ENCODE measurements around the gene USP9X.
"Not testable (repeated sequence)": the region's sequence is repeated elsewhere in the genome, so short reads cannot be mapped to it uniquely, and the experiment has no call there.

Gene USP9X

DNA sequence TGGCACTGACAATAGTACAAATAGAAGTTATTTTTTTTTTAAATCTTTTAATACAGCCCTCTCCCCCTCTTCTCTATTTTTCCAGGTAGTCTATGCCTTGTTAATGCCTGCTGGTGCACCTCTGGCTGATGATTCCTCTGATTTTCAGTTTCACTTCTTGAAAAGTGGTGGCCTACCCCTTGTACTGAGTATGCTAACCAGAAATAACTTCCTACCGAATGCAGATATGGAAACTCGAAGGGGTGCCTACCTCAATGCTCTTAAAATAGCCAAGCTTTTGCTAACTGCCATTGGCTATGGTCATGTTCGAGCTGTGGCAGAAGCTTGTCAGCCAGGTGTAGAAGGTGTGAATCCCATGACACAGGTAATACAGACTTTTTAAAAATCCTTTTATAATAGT, 99.1 kb downstream of the USP9X start:
- no peak for DNase-seq (ENCODE audit: low read depth in 2 of 2, low spot score in 1 of 2)

DNA sequence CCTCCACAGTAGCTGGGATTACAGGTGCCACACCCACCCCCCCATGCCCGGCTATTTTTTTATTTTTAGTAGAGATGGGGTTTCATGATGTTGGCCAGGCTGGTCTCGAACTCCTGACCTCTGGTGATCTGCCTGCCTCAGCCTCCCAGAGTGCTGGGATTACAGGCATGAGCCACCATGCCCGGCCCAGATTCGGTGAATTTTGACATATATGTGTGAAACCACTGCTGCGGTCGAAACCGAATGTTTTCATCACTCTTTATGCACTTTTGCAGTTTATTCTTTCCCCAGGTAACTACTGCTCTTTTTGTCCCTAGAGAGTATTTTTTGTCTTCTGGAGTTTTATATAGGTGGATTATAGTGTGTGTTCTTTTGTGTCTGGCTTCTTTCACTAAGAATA, 101.7 kb downstream of the USP9X start:
- not testable (repeated sequence) for DNase-seq (ENCODE audit: low read depth in 2 of 2, low spot score in 1 of 2)

DNA sequence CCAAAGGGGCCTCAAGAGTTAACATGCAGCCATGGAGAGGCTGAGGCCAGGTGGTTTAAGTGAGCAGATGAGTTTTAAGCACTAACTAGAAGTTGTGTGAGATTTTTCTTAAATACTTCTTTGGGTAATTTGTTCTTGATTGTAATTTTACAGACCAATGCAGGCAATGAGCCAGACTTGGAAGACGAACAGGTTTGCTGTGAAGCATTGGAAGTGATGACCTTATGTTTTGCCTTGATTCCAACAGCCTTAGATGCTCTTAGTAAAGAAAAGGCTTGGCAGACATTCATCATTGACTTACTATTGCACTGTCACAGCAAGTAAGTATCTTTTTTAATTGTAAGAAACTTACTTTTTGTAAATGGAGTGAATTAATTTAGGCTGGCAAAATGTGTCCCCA, 103.9 kb downstream of the USP9X start:
- DNase-seq (ENCODE audit: low read depth in 2 of 2, low spot score in 1 of 2) = no peak

DNA sequence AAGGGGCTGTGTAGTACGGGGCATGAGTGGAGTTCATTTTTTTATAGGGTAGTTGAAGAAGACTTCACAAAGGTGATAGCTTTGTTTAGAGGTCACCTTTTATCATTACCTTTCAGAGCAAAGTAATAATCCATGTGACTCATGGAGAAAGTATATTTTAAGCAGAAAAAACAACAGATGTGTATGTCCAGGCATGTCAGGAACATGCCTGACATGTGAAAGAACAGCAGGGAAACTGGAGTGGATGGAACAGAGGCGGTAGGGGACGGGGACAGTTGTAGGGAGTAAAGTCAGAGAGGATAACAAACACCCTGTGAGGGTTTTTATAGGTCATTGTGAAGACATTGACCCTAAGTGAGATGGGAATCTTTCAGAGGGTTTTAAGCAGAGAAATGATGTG, 107.6 kb downstream of the USP9X start:
- DNase-seq (ENCODE audit: low read depth in 2 of 2, low spot score in 1 of 2) = no peak

DNA sequence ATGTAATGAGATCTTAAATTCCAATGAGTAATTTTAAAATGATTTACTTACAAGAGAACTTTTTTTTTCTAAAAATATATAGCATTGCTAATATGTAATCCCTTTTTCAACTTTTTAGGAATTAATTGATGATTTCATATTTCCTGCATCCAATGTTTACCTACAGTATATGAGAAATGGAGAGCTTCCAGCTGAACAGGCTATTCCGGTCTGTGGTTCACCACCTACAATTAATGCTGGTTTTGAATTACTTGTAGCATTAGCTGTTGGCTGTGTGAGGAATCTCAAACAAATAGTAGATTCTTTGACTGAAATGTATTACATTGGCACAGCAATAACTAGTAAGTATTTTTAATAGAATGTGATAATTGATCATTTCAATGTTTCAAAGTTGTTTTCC, 113.2 kb downstream of the USP9X start:
- no peak for DNase-seq (ENCODE audit: low read depth in 2 of 2, low spot score in 1 of 2)

DNA sequence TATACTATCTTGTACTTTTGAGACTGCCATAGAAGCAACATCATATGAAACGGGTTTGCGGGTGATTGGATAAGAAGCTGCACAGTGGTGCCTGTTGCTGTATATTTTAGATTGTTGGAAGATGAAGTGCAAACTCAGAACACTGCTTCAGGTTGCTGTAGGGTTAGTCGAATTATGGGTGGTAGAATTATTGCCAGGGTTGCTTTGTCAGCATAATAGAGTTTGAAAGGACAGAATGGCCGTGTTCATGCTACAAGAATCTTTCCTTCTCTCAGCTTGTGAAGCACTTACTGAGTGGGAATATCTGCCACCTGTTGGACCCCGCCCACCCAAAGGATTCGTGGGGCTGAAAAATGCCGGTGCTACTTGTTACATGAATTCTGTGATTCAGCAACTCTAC, 115.5 kb downstream of the USP9X start:
- no peak for DNase-seq (ENCODE audit: low read depth in 2 of 2, low spot score in 1 of 2)

DNA sequence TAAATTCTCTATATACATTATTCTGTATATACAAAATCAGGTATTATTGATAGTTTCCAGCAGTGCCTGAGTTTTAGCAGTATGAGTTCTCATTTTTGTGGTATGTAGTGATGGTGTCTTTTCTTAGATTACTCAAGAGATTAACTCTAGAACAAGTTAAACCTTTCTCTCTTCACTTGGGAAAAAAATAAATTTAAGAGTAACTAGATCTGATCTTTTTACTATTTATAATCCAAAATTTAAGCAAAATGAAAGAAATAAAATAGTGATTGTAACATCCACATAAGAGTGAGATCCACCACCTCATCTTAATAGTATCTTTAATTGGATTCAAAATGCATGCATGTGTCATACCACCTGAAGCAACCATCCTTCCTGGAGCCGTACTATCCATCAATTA, 124.6 kb downstream of the USP9X start:
- DNase-seq (ENCODE audit: low read depth in 2 of 2, low spot score in 1 of 2) = no peak

DNA sequence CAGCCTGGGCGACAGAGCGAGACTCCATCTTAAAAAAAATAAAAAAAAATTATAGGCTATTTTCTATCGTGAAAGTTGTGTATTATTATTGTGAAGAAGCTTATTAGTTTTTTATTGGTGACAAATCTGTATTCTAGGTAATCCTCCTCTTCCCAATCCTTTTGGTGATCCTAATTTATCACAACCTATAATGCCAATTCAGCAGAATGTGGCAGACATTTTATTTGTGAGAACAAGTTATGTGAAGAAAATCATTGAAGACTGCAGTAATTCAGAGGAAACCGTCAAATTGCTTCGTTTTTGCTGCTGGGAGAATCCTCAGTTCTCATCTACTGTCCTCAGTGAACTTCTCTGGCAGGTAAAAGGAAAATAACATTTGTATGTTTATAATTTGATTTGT, 139.4 kb downstream of the USP9X start:
- no peak for DNase-seq (ENCODE audit: low read depth in 2 of 2, low spot score in 1 of 2)

DNA sequence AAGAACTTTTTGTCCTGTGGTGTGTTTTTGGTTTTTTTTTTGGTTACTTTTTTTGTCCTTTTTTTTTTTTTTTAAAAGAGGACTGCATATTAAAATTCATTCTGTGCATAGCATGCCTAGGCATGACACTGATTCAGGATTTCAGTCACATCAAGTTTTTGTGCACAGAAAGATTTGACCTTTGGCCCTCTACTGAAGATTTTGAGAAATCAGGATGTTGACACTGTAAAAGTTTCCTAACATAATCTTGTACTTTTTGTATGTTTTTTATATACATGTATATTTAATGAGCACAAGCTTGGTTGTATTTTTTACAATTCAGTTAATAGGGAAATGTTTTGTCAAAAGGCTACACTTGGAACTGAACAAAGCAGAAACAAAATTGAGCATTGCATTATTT, 148.7 kb downstream of the USP9X start:
- no peak for DNase-seq (ENCODE audit: low read depth in 2 of 2, low spot score in 1 of 2)

DNA sequence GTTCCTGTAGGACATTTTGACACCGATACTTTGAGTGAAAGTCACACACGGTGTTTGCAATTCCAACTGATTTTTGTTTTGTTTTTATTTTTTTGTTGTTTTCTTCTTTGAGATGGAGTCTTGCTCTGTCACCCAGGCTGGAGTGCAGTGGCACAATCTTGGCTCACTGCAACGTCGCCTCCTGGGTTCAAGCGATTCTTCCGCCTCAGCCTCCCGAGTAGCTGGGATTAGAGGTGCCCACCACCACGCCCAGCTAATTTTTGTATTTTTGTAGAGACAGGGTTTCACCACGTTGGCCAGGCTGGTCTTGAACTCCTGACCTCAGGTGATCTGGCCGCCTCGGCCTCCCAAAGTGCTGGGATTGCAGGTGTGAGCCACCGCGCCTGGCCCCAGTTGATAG, 149.2 kb downstream of the USP9X start:
- not testable (repeated sequence) for DNase-seq (ENCODE audit: low read depth in 2 of 2, low spot score in 1 of 2)

DNA sequence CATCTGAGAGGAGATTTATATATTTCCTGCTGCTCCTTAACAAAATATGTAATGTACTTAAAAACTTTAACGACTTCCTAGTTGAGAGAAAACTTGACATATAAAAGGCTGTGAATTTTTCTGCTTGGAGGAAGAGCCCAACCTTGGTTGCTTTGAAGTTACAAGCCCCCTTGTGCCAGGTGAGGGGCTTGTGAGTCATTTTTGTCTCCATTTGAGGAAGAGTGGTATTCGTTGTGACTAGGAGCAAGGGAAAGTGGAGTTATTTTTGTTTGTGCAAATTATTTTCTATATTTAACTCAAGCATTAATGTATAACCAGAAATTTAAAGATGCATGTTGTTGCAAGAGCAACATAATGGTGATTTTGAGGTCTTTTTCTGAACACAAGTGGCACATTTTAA, 149.7 kb downstream of the USP9X start:
- no peak for DNase-seq (ENCODE audit: low read depth in 2 of 2, low spot score in 1 of 2)

DNA sequence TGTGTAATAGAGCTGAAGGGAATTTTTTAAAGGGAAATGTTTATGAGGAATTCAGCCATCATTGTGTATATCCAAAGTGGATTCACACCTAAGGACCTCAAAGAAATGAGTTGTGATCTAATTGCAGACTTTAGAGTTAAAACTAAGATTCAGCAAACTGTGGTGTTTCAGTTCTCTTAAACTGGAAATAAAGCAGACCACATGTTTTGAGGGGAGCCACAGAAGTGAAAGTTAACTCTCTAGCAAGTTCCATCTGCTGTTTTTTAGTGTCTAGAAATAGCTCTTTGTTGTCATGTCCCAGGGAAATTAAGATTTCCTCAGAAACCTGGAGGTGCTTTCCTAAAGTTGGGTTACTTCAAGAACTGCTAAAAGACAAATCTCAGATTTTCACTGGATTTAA, 151.4 kb downstream of the USP9X start:
- DNase-seq (ENCODE audit: low read depth in 2 of 2, low spot score in 1 of 2) = no peak

DNA sequence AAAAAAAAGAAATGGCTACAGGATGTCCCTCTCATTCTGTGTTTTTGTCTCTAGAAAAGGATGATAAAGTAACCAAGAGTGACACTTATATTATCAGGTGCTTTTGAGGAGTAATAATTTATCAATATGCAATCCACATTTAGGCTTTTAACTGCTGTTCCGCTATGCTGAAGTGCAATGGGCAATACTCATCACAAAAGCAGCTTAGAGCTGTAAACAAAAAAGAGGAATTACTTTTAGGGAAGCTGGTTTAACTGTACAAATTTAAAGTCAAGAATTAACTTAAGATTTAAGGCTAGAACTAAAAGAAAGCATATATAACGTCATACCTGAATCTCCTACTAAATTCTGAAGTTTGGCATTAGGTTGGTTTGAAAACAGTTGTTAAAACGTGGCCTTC, 155.3 kb downstream of the USP9X start:
- DNase-seq (ENCODE audit: low read depth in 2 of 2, low spot score in 1 of 2) = no peak

DNA sequence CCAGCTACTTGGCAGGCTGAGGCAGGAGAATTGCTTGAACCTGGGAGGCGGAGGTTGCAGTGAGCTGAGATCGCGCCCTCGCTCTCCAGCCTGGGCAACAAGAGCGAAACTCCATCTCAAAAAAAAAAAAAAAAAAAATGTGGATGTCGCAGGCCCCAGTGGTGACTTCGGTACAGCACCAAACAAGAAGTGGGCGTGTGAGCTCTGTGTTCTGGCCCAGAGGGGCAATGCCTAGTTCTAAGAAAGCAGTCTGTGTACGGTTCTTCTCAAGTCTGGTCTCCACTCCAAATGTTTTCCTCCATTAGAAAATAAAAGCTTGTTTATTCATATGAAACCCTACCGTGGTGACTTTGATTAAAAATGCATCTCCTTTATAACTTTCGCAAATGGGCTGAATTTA, 156.7 kb downstream of the USP9X start:
- DNase-seq (ENCODE audit: low read depth in 2 of 2, low spot score in 1 of 2) = no peak

DNA sequence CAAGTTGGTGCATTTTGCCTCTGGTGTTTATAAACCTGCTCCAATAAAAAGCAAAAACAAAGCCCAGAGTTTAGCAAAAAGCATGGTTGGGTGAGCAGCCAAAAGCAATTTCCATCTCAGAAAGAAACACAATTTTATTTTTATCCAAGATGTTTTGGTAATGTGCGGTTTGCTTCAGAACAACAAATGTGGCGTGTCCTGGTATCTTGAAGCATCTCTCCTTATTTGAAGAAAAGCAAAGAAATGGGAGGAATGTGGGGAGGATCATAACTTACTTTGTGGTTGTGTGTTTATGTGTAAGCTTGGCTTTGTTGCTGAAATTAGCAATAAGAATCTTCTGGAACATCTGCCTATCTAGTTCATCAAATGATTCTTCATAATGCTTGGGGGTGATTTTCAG, 160.4 kb downstream of the USP9X start:
- DNase-seq (ENCODE audit: low read depth in 2 of 2, low spot score in 1 of 2) = no peak

DNA sequence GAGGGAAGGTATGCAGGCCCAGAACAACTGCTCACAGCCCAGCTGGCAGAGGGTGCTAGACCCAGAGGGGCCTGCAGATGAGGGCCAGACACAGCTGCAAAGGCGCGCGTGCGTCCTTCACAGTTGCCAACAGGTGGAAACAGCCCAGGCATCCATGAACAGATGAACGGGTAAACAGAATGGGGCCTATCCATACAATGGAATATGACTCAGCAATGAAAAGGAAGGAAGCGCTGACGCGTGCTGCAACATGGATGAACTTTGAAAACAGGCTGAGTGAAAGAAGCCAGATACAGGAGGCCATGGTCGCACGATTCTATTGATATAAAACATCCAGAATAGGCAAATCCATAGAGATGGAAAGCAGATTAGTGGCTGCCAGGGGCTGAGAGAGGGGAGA, 165.6 kb downstream of the USP9X start:
- no peak for DNase-seq (ENCODE audit: low read depth in 2 of 2, low spot score in 1 of 2)

DNA sequence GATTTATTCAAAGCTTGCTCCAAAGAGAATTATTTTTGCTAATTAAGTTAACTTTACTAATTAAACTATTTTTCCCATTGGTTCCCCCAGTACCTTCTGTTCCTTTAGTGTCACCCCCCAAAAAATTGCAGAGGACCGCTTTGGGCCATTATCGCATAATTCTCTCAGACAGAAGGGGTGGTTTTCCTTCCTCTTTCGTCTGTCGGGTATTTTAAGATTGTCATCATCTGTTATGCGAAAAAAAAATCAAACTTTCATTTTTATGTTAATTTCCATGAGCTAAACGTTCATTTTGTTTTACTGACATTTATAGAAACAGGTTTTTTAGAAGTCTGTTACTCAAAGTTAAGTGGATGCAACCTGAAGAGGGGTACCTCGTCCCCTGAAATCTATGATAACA, 172.6 kb downstream of the USP9X start:
- no peak for DNase-seq (ENCODE audit: low read depth in 2 of 2, low spot score in 1 of 2)

DNA sequence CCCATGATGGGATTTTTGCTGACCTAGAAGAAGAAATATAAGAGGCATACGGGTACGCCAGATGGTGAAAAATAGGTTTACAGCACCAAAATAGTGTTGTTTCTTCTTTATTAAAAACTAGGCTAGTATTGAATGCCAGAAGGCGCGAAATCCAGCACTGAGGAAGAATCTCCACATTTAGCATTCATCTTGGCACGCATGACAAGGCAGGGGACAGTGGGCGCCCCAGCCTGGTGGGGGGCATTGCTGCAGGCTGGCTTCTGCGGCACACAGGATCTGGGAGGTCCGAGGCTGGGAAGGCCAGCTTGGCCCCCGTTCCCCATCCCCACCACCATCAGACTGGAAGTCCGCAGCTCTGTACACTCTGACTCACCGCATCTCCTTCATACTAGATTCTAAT, 173.0 kb downstream of the USP9X start:
- no peak for DNase-seq (ENCODE audit: low read depth in 2 of 2, low spot score in 1 of 2)

DNA sequence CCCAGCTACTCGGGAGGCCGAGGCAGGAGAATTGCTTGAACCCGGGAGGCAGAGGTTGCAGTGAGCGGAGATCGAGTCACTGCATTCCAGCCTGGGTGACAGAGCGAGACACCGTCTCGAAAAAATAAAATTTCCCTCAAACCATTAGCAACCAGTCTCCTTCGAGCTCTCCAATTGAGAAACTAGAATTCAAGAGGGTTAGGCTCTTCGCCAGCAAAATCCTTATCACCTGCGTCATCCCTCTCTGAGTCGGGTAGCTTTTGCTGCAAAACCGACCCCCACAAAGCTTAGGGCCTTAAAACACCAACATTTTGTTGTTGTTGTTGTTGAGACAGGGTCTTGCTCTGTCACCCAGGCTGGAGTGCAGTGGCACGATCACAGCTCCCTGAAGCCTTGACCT, 173.6 kb downstream of the USP9X start:
- no peak for DNase-seq (ENCODE audit: low read depth in 2 of 2, low spot score in 1 of 2)

DNA sequence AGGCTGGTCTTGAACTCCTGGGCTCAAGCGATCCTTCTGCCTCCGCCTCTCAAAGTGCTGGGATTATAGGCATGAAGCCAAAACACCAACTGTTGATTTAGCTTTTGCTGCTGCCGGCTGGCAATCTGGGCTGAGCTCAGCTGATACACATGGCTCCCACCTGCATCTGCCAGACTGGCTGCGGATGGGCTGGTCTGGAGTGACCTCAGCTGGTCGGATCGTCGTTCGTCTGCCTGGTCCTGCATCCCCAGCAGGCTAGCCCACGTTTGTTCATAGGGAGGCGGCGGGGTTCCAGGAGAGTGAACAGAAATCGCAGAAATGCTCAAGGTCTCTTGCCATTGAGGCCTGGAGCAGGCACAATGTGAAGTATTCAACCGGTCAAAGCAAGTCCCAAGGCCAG, 174.3 kb downstream of the USP9X start:
- no peak for DNase-seq (ENCODE audit: low read depth in 2 of 2, low spot score in 1 of 2)

DNA sequence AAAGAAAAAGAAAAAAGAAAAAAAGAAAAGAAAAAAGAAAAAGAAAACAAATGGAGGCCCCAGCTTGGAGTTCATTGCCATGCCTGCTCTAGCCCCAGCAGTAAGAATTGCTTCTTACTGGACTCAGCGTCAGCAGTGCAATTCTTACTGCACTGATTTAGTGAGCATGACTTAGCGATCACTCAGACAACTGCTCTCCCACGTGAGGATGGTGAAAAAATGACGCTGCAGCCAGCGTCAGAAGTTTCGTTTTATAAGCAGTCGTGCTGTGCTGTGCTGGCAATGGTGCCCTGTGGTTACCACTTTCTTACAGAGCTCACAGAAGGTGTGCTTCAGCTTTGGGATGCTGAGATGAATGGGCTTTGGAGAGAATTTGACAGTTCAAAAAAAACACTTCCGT, 180.4 kb downstream of the USP9X start:
- peak in 1 of 2 donors; percentile 15 for DNase-seq (ENCODE audit: low read depth in 2 of 2, low spot score in 1 of 2)

DNA sequence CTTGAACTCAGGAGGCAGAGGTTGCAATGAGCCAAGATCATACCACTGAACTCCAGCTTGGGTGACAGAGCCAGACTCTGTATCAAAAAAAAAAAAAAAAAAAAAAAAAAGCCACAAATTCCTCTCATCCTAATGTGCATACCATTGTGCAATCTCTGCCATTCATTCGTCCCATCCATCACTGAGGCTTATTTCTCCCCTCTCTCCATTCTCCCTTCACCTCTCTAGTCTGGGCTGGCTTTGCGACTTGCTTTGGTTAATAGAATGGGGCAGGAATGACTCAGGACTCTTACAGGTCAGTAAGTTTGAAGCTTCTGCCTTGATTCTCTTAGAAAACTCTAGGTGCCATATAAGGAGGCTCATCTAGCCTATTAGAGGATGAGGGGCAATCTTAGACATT, 188.4 kb downstream of the USP9X start:
- no peak for DNase-seq (ENCODE audit: low read depth in 2 of 2, low spot score in 1 of 2)

DNA sequence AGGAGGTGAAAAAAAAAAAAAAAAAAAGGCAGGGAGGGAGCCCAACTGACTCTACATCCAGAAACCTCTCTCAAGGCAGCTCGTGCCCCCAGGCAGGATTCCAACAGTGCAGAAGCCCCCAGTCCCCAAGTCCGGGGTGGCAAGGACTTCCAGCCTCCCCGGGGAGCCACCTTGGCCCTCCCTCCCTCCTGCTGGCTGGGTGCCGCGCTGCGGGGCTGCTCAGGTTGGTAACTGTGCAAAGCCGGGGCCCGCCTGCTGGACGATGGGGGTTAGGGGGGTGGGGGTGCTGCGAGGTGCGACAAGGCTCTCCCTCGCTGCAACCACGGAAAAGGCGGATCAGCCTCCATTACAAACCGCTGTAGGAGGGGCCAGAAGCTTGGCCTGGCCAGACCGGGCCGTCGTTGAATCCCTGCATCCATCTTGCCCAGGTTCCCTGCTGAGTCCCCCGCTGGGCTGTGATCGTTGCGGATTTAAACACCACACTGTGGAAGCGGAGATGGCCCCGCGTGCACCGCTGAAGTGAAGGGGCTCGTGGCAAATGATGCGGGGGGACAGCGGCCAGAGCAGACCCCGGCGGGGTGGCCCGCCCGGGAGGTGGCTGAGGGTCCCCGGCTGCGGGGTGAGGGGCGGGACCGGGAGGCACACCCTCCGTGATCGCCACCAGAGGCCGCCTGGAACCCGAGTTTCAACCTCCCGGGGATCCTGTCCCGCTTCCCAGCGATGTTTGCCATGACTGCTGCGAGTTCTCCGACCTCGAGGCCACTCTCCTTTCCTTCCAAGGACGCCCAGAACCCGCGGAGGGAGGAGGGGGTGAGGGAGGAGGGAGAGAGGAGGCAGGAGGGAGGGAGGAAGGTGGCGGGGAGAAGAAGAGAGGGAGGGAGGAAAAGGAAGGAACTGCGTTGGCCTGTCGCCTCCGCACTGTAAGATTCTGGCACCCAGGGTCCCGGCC, 190.7 kb downstream of the USP9X start:
- peak in 1 of 2 donors; percentile 20 for DNase-seq (ENCODE audit: low read depth in 2 of 2, low spot score in 1 of 2)
